KMS-11 (cell line): ENCODE data around the gene CNOT2.

Experiments used
- H2AFZ ChIP-seq: fragments of 200-600 bp; sonication (generic); 2 replicates; pipeline ENCODE4 v1.6.1; 2016; ENCODE audit warnings: antibody characterized with exemption, mixed run types, low read depth
- H3K27ac ChIP-seq: fragments of 200-600 bp; sonication (generic); 2 replicates; pipeline ENCODE4 v1.6.1; 2016; ENCODE audit warnings: mild to moderate bottlenecking, mixed run types
- H3K27me3 ChIP-seq: fragments of 200-600 bp; sonication (generic); 2 replicates; pipeline ENCODE4 v1.6.1; 2017; ENCODE audit warnings: mild to moderate bottlenecking, low read depth, mixed run types, moderate library complexity; ENCODE audit not compliant: insufficient read depth
- H3K36me3 ChIP-seq: fragments of 200-600 bp; sonication (generic); 2 replicates; pipeline ENCODE4 v1.6.1; 2017; ENCODE audit warnings: mild to moderate bottlenecking, mixed run types; ENCODE audit not compliant: insufficient read depth
- H3K4me1 ChIP-seq: fragments of 200-600 bp; sonication (generic); 2 replicates; pipeline ENCODE4 v1.6.1; 2016; ENCODE audit warnings: mild to moderate bottlenecking, low read depth, mixed run types; ENCODE audit not compliant: poor library complexity, severe bottlenecking
- H3K4me2 ChIP-seq: fragments of 200-600 bp; sonication (generic); 2 replicates; pipeline ENCODE4 v1.7.0; 2016; ENCODE audit warnings: mild to moderate bottlenecking, mixed run types
- H3K4me3 ChIP-seq: fragments of 200-600 bp; sonication (generic); IDR thresholded peaks from 2 replicates; pipeline ENCODE4 v1.6.1; 2017; ENCODE audit warnings: low read depth, low read length, mixed read lengths; ENCODE audit not compliant: insufficient read depth
- H3K79me2 ChIP-seq: fragments of 200-600 bp; sonication (generic); 2 replicates; pipeline ENCODE4 v1.6.1; 2016; ENCODE audit warnings: low read depth, mixed run types; ENCODE audit not compliant: insufficient read depth
- H3K9ac ChIP-seq: fragments of 200-600 bp; sonication (generic); 2 replicates; pipeline ENCODE4 v1.6.1; 2016; ENCODE audit warnings: mild to moderate bottlenecking, mixed run types
- H4K20me1 ChIP-seq: fragments of 200-600 bp; sonication (generic); 2 replicates; pipeline ENCODE4 v1.6.1; 2016; ENCODE audit warnings: mild to moderate bottlenecking, mixed run types; ENCODE audit not compliant: insufficient read depth
- CTCF ChIP-seq: fragments of 200-600 bp; sonication (generic); conservative IDR thresholded peaks from 2 replicates; pipeline ENCODE4 v1.6.1; 2017; ENCODE audit warnings: low read depth, mild to moderate bottlenecking, antibody characterized with exemption, low read length, moderate library complexity, mixed read lengths

CNOT2 gene

GRCh38 chr12:70330158-70330557 is 86.9 kb downstream of the CNOT2 start:
- Histone ChIP-seq H3K36me3 (no peaks in the 10 kb centered on the region), H3K4me1 (peaks cover 5% of the 10 kb centered on the region), H3K9ac (no peak overlapping the region), H3K79me2 (no peaks in the 10 kb centered on the region), H3K4me3 (no peak overlapping the region), H3K27me3 (no peaks in the 10 kb centered on the region), H3K27ac (no peak overlapping the region), H3K4me2 (no peak overlapping the region), H4K20me1 (no peaks in the 10 kb centered on the region), H2AFZ (no peak overlapping the region)
- no peak for TF ChIP-seq CTCF

GRCh38 chr12:70332236-70332635 is 89.0 kb downstream of the CNOT2 start:
- TF ChIP-seq CTCF: no peak
- no peak overlapping the region for H2AFZ ChIP-seq
- no peaks in the 10 kb centered on the region for H3K36me3 ChIP-seq
- no peaks in the 10 kb centered on the region for H3K27me3 ChIP-seq
- H4K20me1 ChIP-seq: no peaks in the 10 kb centered on the region
- H3K27ac ChIP-seq: no peak overlapping the region
- H3K79me2 ChIP-seq: no peaks in the 10 kb centered on the region
- no peak overlapping the region for H3K4me2 ChIP-seq
- H3K9ac ChIP-seq: no peak overlapping the region
- H3K4me3 ChIP-seq: no peak overlapping the region
- H3K4me1 ChIP-seq: peaks cover 5% of the 10 kb centered on the region

- H3K4me3 ChIP-seq: no peak overlapping the region
- no peaks in the 10 kb centered on the region for H3K79me2 ChIP-seq
- no peaks in the 10 kb centered on the region; the same call in 1 of the 2 replicates for H3K36me3 ChIP-seq
- H3K27ac ChIP-seq: no peak overlapping the region
- H4K20me1 ChIP-seq: no peaks in the 10 kb centered on the region
- H3K9ac ChIP-seq: no peak overlapping the region
- H3K27me3 ChIP-seq: no peaks in the 10 kb centered on the region
- H3K4me2 ChIP-seq: no peak overlapping the region
- no peak overlapping the region for H2AFZ ChIP-seq
- no peak for TF ChIP-seq CTCF
- peaks cover 5% of the 10 kb centered on the region for H3K4me1 ChIP-seq
Observed at GRCh38 chr12:70334742-70335141, 91.5 kb downstream of the CNOT2 start.

- no peak for TF ChIP-seq CTCF
- no peak overlapping the region for H3K4me2 ChIP-seq
- no peak overlapping the region for H3K9ac ChIP-seq
- no peak overlapping the region for H2AFZ ChIP-seq
- peaks cover 2% of the 10 kb centered on the region for H3K4me1 ChIP-seq
- H3K27ac ChIP-seq: no peak overlapping the region
- H3K36me3 ChIP-seq: peaks cover 3% of the 10 kb centered on the region; the same call in 1 of the 2 replicates
- no peaks in the 10 kb centered on the region for H4K20me1 ChIP-seq
- no peaks in the 10 kb centered on the region for H3K27me3 ChIP-seq
- H3K79me2 ChIP-seq: no peaks in the 10 kb centered on the region
- H3K4me3 ChIP-seq: no peak overlapping the region
Observed at GRCh38 chr12:70338531-70338930, 95.3 kb downstream of the CNOT2 start.
